ENCODE results near the gene TCOF1.
A peak's percentile ranks its signal among the peaks of the same experiment; 100 is the strongest.

TCOF1 gene

GRCh38 chr5:150431574-150431973, 74.1 kb downstream of the TCOF1 start:
- DNase-seq, result no peak

DNA sequence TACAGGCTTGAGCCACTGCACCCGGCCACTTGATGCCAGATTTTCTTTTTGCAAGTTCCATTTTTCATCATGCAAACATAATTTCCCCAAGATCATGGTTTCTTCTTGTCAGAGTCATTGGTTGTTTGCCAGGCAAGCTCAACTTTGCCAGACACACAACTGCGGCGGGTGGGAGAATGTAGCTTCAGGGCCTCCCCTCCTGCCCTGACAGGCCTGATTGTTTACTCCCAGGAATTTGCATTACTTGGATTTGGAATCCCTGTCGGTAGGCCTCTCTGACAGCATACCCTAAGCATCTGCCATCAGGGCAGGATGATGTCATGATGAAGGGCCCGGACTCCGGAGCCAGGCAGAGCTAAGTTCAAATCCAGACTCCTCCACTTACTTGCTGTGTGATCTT, 77.0 kb downstream of the TCOF1 start:
- DNase-seq, result no peak

DNA sequence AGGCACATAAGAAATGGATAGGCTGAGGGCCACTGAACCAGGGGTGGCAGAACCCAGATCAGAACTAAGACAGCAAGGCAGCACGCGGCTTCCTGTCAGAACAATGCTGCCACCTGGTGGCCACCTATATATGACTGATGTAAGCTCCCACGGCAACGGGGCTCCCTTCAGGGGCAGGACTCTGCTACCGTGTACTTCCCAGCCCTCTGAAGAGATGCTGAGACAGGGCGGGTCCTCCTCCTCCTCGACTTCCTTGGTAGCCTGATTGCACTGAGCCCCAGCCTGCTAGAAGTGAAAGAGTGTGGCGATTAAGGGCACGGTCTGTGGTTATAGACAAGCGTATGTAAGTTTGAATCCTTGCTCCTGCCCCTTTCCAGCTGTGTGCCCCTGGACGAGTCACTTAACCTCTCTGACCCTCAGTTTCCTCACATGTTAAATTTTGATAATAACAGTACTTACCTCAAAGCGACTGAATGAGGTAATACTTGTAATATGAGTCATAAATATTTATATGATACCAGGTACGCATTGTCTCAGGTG, 78.7 kb downstream of the TCOF1 start:
- DNase-seq, result peak; percentile 89

- peak; percentile 55 for DNase-seq
Observed at GRCh38 chr5:150438873-150439546, 81.5 kb downstream of the TCOF1 start.

- no peak for DNase-seq
Observed at GRCh38 chr5:150440948-150441812, 83.7 kb downstream of the TCOF1 start.

DNA sequence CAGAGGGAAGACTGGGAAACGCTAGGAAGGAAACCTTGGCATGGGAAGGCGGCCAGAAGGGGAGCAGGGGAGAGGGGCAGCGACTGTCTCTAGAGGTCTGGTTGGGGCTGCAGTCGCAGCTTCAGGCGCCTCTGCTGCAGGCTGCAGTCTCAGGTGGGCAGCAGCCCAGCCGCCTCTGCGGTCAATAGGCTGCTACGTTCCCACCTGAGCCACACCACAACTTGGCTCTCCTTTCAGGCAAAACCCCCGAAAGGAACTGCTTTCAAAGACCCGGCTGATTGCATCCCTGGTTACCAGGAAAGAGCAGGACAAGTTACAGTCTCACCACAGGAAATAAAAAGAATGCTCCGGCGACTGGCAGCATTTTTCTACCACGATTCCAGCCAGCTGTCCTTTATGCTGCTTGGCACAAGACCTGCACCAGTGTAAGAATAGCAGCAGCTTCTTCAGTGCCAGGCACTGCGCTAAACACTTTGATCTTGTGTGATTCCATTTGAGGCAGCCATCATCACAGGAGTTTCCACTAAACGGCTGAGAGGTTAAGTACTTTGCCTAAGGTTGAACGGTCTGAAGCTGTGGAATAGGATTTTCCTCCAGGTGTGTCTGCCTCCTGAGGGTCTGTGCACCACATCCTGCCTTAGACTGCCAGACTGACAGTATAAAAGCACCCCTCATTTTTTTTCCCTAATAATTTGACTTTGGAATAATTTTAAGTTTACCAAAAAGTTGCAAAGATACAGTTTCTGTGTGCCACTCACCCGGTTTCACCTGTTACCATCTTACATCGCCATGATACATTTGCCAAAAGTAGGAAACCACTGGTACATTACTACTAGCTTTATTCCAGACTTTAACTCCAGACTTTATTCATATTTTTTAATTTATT, 84.6 kb downstream of the TCOF1 start:
- DNase-seq, result peak; percentile 25

- no peak for DNase-seq
Observed at GRCh38 chr5:150442699-150443080, 85.2 kb downstream of the TCOF1 start.

DNA sequence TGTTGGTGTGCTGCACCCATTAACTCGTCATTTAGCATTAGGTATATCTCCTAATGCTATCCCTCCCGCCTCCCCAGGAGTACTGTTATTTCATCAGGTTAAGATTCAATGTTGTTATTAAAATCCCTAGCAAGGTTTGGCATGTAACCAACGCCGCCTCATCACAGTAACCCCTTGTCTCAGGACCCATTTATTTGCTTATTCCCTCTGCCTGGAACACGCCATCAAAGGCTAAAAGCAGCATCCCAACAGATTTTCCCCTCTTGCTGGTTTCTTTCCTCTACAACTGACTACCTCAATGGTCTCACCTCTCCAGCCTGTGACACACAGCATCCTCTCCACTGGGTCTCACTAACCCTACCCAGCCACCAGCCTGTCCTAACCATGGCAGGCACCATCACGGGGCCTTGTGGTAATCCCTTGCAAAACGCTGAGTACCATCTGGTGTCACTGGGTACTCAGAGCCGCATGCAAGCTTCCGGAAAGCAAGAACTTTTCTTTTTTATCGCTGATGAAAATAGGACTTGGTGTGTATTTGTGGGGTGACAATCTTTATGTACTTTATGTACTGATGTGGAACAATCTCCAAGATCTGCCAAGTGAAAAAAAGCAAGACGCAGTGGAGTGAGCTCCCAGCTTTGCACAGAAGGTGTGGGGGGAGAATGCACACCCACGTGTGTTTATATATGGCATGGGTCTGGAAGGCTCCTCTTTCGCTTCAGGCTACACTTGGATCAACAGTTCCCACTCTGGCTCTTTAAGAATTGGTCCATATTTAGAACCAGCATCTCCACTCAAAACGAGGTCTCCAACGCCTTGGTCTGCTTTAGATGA, 86.0 kb downstream of the TCOF1 start:
- no peak for DNase-seq

GRCh38 chr5:150444770-150445169, 87.3 kb downstream of the TCOF1 start:
- DNase-seq, result no peak

DNA sequence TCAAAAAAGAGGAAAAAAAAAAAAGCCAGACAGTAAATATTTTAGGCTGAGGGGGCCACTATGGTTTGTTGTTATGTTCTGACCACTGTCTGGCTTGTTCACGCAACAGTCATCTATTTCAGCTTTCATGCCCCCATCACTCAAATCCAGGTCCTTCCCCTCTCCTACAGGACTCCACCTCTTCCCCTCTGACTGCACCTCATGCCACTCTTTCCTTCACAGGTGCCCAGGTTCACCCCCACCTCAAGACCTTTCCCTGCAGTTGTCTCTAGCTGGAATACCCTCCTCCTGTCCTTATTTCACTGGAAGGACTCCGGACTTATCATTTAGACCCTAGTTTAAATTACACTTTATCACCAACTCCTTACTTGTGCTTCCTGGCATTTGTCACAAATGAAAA, 88.6 kb downstream of the TCOF1 start:
- no peak for DNase-seq

DNA sequence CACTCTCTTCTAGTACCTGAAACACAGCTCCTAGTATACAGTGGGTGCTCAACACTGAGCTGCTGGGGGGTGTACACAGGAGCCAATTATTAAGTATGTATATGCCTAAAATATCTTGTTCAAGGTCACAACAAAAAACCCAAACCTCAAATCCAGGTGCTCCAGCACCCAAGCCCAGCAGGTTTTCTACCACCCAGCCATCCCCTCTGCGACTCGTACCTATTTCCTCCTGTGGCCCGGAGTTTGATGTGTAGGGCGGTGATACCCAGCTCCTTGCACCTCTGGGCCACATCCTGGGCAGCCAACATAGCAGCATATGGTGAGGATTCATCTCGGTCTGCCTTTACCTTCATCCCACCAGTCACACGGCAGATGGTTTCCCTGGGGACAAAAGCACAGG, 89.1 kb downstream of the TCOF1 start:
- DNase-seq, result no peak

DNA sequence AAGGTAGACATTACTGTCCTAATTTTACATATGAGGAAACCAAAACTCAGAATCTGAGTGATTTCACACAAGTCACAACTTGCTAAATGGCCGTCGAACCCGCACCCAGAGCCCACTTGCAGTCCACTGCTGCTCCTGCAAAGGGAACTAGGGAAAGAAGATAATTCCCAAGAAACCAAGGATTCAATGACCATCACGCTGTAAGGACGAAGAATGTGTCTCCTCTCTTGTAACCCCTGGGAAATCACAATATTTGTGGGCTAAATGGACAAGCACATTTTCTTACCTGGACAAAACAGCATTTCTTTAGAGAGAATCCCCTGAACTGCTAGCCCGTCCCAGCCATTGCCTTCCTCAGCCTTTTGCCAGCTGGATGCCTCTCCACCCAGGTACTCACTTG, 89.7 kb downstream of the TCOF1 start:
- DNase-seq, result no peak

DNA sequence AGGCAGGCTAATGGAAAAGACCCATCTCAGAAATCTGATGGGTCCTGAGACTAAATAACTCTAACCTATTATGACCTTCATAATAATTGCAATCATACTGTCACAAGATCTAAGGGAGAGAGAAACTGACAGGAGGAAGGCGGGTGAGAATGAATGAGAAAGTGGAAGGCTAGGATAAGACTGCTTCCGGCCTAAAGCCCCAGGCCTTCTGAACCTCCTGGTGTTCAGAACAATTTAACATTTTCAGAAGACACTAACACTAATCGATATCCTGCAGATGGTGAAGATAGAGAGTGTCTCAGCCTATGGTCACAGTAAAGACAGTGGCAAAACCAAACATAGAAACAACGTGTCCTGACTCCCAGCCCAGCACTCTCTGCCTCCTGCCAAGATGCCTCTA, 90.8 kb downstream of the TCOF1 start:
- DNase-seq, result no peak

GRCh38 chr5:150448952-150449516, 91.5 kb downstream of the TCOF1 start:
- no peak for DNase-seq
